Left colon (tissue), 2 donors: Measurements from ENCODE around the gene PAFAH1B2. TPM values are rescaled to one million over a fixed set of nuclear protein-coding genes. Genes with fewer than 3 reads are reported as not detected.
A peak's percentile ranks its signal among the peaks of the same experiment; 100 is the strongest.

Experiments used
- ATAC-seq: fragments of 200-7000 bp; cut with Tn5 transposase; one replicate; pipeline ENCODE4 v1.9.1; 2020; ENCODE audit warnings: mild to moderate bottlenecking, moderate library complexity
- DNase-seq, 2 donors: peaks; one replicate each; pipeline ENCODE4 v3.0.0-alpha.2; 2020
- intact Hi-C, 2 donors: fragments of 100-400 bp; cut with DNase I in 1 of 2; cut with micrococcal nuclease in 1 of 2; formaldehyde crosslinking; loops; one replicate each; pipeline versions ENCODE4 v1.11.2 to v1.14.0; 2022; cut with DNase I, micrococcal nuclease
- total RNA-seq, 2 donors: library from RNA; stranded (reverse); fragmentation: NEBNext Ultra II Directional; extraction: Animal tissue kit (Norgen Biotek cat#: 25700); gene quantifications; one replicate each; pipeline ENCODE4 v1.2.1, GENCODE V29; 2021
- donor health status: DM: no; HTN: no; CAD: no.
- donor health status: DM: yes; HTN: yes; CAD: no.

Gene PAFAH1B2
- total RNA-seq, 2 donors from 2014 or later = 74.0 to 75.5 TPM

DNA sequence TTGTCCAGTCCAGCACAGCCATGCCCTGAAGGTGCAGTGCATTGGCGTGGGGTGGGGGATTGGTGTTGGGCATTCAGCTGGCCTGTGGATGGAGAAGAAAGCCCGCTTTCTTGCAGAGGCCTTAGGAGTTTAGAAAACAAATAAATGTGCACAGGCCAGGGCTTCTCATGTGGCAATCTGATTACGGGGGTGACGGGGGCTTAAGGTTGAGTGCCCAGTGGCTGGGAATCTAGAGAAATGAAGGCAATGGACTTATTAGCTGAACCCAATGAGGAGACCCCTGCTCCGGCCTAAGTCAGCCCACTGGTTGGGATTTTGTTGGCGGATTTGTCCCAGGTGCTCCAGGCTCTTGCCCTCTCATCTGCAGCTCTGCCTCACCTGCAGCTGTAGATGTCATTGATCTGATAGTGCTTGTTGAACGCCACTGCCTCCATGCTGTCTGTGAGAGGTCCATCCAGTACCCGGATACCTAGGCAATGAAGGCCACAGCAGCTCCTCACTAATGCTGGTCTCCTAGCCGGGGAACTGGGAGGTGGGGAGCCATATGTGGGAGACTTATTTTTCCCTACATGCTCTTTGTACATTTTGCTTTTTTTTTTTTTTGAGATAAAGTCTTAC is 81.6 kb downstream of the PAFAH1B2 start:
- DNase-seq (peak in 1 of 2 donors; percentile 24), ATAC-seq (no peak)
- intact Hi-C loops = loop anchor here (5.0 kb wide), 2 partner anchors 43 to 128 kb away; partner anchors contain the start of gene SIK3 (in 1 of the 2)

Other genes starting within 250 kb of the PAFAH1B2 start
- gene SIK3, start 45.9 kb upstream of the PAFAH1B2 start, total RNA-seq = 10 to 100 TPM; 35.3 to 39.0 TPM
- 10 to 100 TPM; 70.9 to 79.1 TPM for gene SIDT2, start 34.5 kb downstream of the PAFAH1B2 start, total RNA-seq
- 100 to 1,000 TPM in 1 of 2 donors, 10 to 100 TPM in 1; 64.6 to 747 TPM for gene TAGLN, start 55.1 kb downstream of the PAFAH1B2 start, total RNA-seq
- 100 to 1,000 TPM; 153 to 232 TPM for gene PCSK7, start 87.8 kb downstream of the PAFAH1B2 start, total RNA-seq
- gene RNF214, start 88.4 kb downstream of the PAFAH1B2 start, total RNA-seq = 10 to 100 TPM; 17.4 to 17.8 TPM
- gene BACE1-AS, start 147.1 kb downstream of the PAFAH1B2 start, total RNA-seq = 1 to 10 TPM; 5.5 to 5.9 TPM
- gene BACE1, start 172.0 kb downstream of the PAFAH1B2 start, total RNA-seq = 10 to 100 TPM in 1 of 2 donors, 1 to 10 TPM in 1; 8.8 to 11.1 TPM
- gene CEP164, start 183.6 kb downstream of the PAFAH1B2 start, total RNA-seq = 10 to 100 TPM; 14.2 to 14.9 TPM